Stimulated activated CD4-positive, alpha-beta T cell treated with anti-CD3 and anti-CD28 coated beads, Interleukin-4, amount 100 ng/mL, for 1 hour (primary cell): ENCODE data around the gene ANAPC4.
"Not testable (repeated sequence)": the region's sequence is repeated elsewhere in the genome, so short reads cannot be mapped to it uniquely, and the experiment has no call there.

ENCODE experiments used
- DNase-seq: peaks from one replicate; pipeline ENCODE4 v3.0.0-alpha.2; 2020

ANAPC4 gene

GRCh38 chr4:25376754-25377571 is at the start of gene ANAPC4:
Gene ANAPC4 (plus strand): TSS chr4:25377263. CDS start chr4:25377428, 165 bp downstream.
- DNase-seq = peak; percentile 99

GRCh38 chr4:25328463-25328862 is 48.6 kb upstream of the ANAPC4 start:
- DNase-seq = not testable (repeated sequence)

GRCh38 chr4:25330335-25330734 is 46.7 kb upstream of the ANAPC4 start:
- DNase-seq = no peak

- DNase-seq = no peak
These were observed 45.9 kb upstream of the ANAPC4 start for GRCh38 chr4:25330905-25331808.

GRCh38 chr4:25343671-25344070 is 33.4 kb upstream of the ANAPC4 start:
- DNase-seq = no peak

GRCh38 chr4:25345744-25346143 is 31.3 kb upstream of the ANAPC4 start:
- DNase-seq = no peak

GRCh38 chr4:25346913-25347312 is 30.1 kb upstream of the ANAPC4 start:
- DNase-seq = no peak

- no peak for DNase-seq
These were observed 29.6 kb upstream of the ANAPC4 start for GRCh38 chr4:25347473-25347872.

GRCh38 chr4:25347971-25348370 is 29.1 kb upstream of the ANAPC4 start:
- DNase-seq = no peak

GRCh38 chr4:25350561-25350960 is 26.5 kb upstream of the ANAPC4 start:
- DNase-seq = no peak

GRCh38 chr4:25351777-25352416 is 25.2 kb upstream of the ANAPC4 start:
- no peak for DNase-seq

- no peak for DNase-seq
These were observed 21.0 kb upstream of the ANAPC4 start for GRCh38 chr4:25356068-25356467.

- no peak for DNase-seq
These were observed 18.4 kb upstream of the ANAPC4 start for GRCh38 chr4:25358515-25359275.

- no peak for DNase-seq
These were observed 15.8 kb upstream of the ANAPC4 start for GRCh38 chr4:25361253-25361652.

- DNase-seq = no peak
These were observed 9.9 kb upstream of the ANAPC4 start for GRCh38 chr4:25367004-25367621.

- DNase-seq = no peak
These were observed 9.2 kb upstream of the ANAPC4 start for GRCh38 chr4:25367877-25368276.

GRCh38 chr4:25368315-25368714 is 8.7 kb upstream of the ANAPC4 start:
- DNase-seq = no peak

GRCh38 chr4:25370242-25370641 is 6.8 kb upstream of the ANAPC4 start:
- DNase-seq = no peak

- not testable (repeated sequence) for DNase-seq
These were observed 4.5 kb upstream of the ANAPC4 start for GRCh38 chr4:25372549-25372948.

GRCh38 chr4:25377572-25378436 is 741 bp downstream of the ANAPC4 start:
- DNase-seq = peak; percentile 9

- no peak for DNase-seq
These were observed 1.3 kb downstream of the ANAPC4 start for GRCh38 chr4:25378437-25378743.
